A549 (cell line): Measurements from ENCODE around the gene MLLT10. TPM values are rescaled to one million over a fixed set of nuclear protein-coding genes. Genes with fewer than 3 reads are reported as not detected.
A peak's percentile ranks its signal among the peaks of the same experiment; 100 is the strongest.

Source experiments
- ATAC-seq, 2 experiments: fragments of 200-7000 bp in 1 of 2; fragments of >200 bp in 1 of 2; cut with Nextera tagmentation in 1 of 2; cut with Tn5 transposase in 1 of 2; 3 replicates each; pipeline versions ENCODE4 v1.8.0 to v1.9.1; 2018 to 2020; ENCODE audit warnings: mild to moderate bottlenecking in 1 of 2, moderate library complexity in 1 of 2
- CTCF ChIA-PET: fragments of 300-600 bp; sonication (Branson Sonifier 250); formaldehyde crosslinking; extraction: SDS; loops from one replicate; lab custom pipeline; 2021; ENCODE audit warnings: antibody characterized with exemption, inconsistent platforms; lab: Yijun Ruan, JAX
- POLR2A ChIA-PET: fragments of 350-600 bp; formaldehyde crosslinking; extraction: SDS; loops from one replicate; lab custom pipeline; 2021; ENCODE audit warnings: antibody characterized with exemption, inconsistent platforms; lab: Yijun Ruan, JAX
- DNase-seq, 2 experiments: peaks; one replicate each; pipeline versions ENCODE4 v3.0.0 to v3.0.0-alpha.2; 2011 to 2016; ENCODE audit warnings: low read depth in 1 of 2, low spot score in 1 of 2
- FAIRE-seq: peaks from 2 replicates; lab custom pipeline; 2011; peaks lifted over from hg19 to GRCh38; lab: Jason Lieb, UNC
- H3K27ac ChIP-seq, 2 experiments: fragments of >200 bp; sonication (Bioruptor Twin); formaldehyde crosslinking; 3 replicates each; pipeline ENCODE4 v1.5.1; 2016 to 2017
- H3K4me1 ChIP-seq: fragments of >200 bp; sonication (Bioruptor Twin); formaldehyde crosslinking; 3 replicates; pipeline ENCODE4 v1.6.1; 2016
- H3K4me2 ChIP-seq: fragments of >200 bp; sonication (Bioruptor Twin); formaldehyde crosslinking; 3 replicates; pipeline ENCODE4 v1.6.1; 2016
- H3K4me3 ChIP-seq: fragments of >200 bp; sonication (Bioruptor Twin); formaldehyde crosslinking; 3 replicates; pipeline ENCODE4 v1.5.1; 2016
- H3K9me3 ChIP-seq: fragments of >200 bp; sonication (Bioruptor Twin); formaldehyde crosslinking; 3 replicates; pipeline ENCODE4 v1.6.1; 2016
- BCL3 ChIP-seq: fragments of >200 bp; sonication (Bioruptor Twin); formaldehyde crosslinking; IDR thresholded peaks from 3 replicates; pipeline ENCODE4 v1.6.1; 2016
- BHLHE40 ChIP-seq: IDR thresholded peaks from 2 replicates; pipeline ENCODE4 v1.6.1; 2012; ENCODE audit warnings: low read depth, low read length, inconsistent platforms
- CBX8 ChIP-seq: fragments of 200-600 bp; sonication (generic); IDR thresholded peaks from 2 replicates; pipeline ENCODE4 v1.6.1; 2016
- CEBPB ChIP-seq, 2 experiments: fragments of >200 bp in 1 of 2; sonication (Bioruptor Twin) in 1 of 2; formaldehyde crosslinking in 1 of 2; IDR thresholded peaks; 2 replicates each; pipeline ENCODE4 v1.6.1; 2012 to 2016
- EHF ChIP-seq: fragments of 250-450 bp; sonication (Bioruptor Pico); IDR thresholded peaks from 2 replicates; pipeline ENCODE4 v1.5.0; 2020; ENCODE audit warnings: mild to moderate bottlenecking
- EHMT2 ChIP-seq: fragments of 200-600 bp; sonication (generic); IDR thresholded peaks from 2 replicates; pipeline ENCODE4 v1.6.1; 2016; ENCODE audit warnings: antibody characterized with exemption, low read depth, mild to moderate bottlenecking, moderate library complexity
- ELK1 ChIP-seq: fragments of 150-350 bp; IDR thresholded peaks from 2 replicates; pipeline ENCODE4 v1.6.1; 2014; ENCODE audit warnings: low read depth, mild to moderate bottlenecking, low read length
- ESRRA ChIP-seq: fragments of 150-350 bp; IDR thresholded peaks from 2 replicates; pipeline ENCODE4 v1.6.1; 2014; ENCODE audit warnings: mild to moderate bottlenecking, low read length, borderline replicate concordance
- FOSB ChIP-seq: fragments of 250-450 bp; sonication (Bioruptor Pico); IDR thresholded peaks from 2 replicates; pipeline ENCODE4 v1.5.0; 2020; ENCODE audit warnings: mild to moderate bottlenecking, moderate library complexity
- GATA3 ChIP-seq: IDR thresholded peaks from 2 replicates; pipeline ENCODE4 v1.6.1; 2012; ENCODE audit warnings: borderline replicate concordance
- HES2 ChIP-seq: fragments of >200 bp; sonication (Bioruptor Twin); formaldehyde crosslinking; IDR thresholded peaks from 2 replicates; pipeline ENCODE4 v1.6.1; 2016
- HOXA7 ChIP-seq: fragments of 250-450 bp; sonication (Bioruptor Pico); IDR thresholded peaks from 2 replicates; pipeline ENCODE4 v1.5.0; 2020; ENCODE audit warnings: mild to moderate bottlenecking, moderate library complexity
- HOXB13 ChIP-seq: fragments of 250-450 bp; sonication (Bioruptor Pico); IDR thresholded peaks from 2 replicates; pipeline ENCODE4 v1.5.0; 2020; ENCODE audit warnings: low read depth, mild to moderate bottlenecking, moderate library complexity
- JUN ChIP-seq, 2 experiments: fragments of >200 bp; sonication (Bioruptor Twin); formaldehyde crosslinking; IDR thresholded peaks; 2 replicates in 1 of 2; 3 replicates in 1 of 2; pipeline ENCODE4 v1.6.1; 2016 to 2017
- JUNB ChIP-seq: fragments of >200 bp; sonication (Bioruptor Twin); formaldehyde crosslinking; IDR thresholded peaks from 2 replicates; pipeline ENCODE4 v1.6.1; 2016
- MAX ChIP-seq: IDR thresholded peaks from 2 replicates; pipeline ENCODE4 v1.6.1; 2012
- MAZ ChIP-seq: fragments of 150-350 bp; IDR thresholded peaks from 2 replicates; pipeline ENCODE4 v1.6.1; 2014; ENCODE audit warnings: antibody characterized with exemption, low read depth, low read length, borderline replicate concordance
- NFE2L2 ChIP-seq: fragments of 150-350 bp; conservative IDR thresholded peaks from 2 replicates; pipeline ENCODE4 v1.6.1; 2014; ENCODE audit warnings: low read length
- RAD21 ChIP-seq, 2 experiments: fragments of >200 bp in 1 of 2; sonication (Bioruptor Twin) in 1 of 2; formaldehyde crosslinking in 1 of 2; IDR thresholded peaks in 1 of 2; conservative IDR thresholded peaks in 1 of 2; 2 replicates in 1 of 2; 3 replicates in 1 of 2; pipeline ENCODE4 v1.6.1; 2012 to 2018; ENCODE audit warnings: inconsistent platforms in 1 of 2
- RARB ChIP-seq: fragments of 250-450 bp; sonication (Bioruptor Pico); IDR thresholded peaks from 2 replicates; pipeline ENCODE4 v1.8.0; 2021; ENCODE audit warnings: mild to moderate bottlenecking, moderate library complexity
- RNF2 ChIP-seq: fragments of 200-600 bp; sonication (generic); IDR thresholded peaks from 2 replicates; pipeline ENCODE4 v1.6.1; 2016; ENCODE audit warnings: low read depth, mild to moderate bottlenecking, antibody characterized with exemption, moderate library complexity, borderline replicate concordance
- SMC3 ChIP-seq: fragments of >200 bp; sonication (Bioruptor Twin); formaldehyde crosslinking; IDR thresholded peaks from 3 replicates; pipeline ENCODE4 v1.6.1; 2018; ENCODE audit warnings: inconsistent platforms
- SREBF2 ChIP-seq: fragments of 450-650 bp; IDR thresholded peaks from 2 replicates; pipeline ENCODE4 v1.6.1; 2014; ENCODE audit warnings: mild to moderate bottlenecking, moderate library complexity
- USF2 ChIP-seq: fragments of 450-650 bp; IDR thresholded peaks from 2 replicates; pipeline ENCODE4 v1.6.1; 2014; ENCODE audit warnings: antibody characterized with exemption
- ZC3H11A ChIP-seq: fragments of 450-650 bp; IDR thresholded peaks from 2 replicates; pipeline ENCODE4 v1.6.1; 2014; ENCODE audit warnings: antibody characterized with exemption, mild to moderate bottlenecking
- ZFP36 ChIP-seq: fragments of 450-650 bp; IDR thresholded peaks from 2 replicates; pipeline ENCODE4 v1.6.1; 2014; ENCODE audit warnings: borderline replicate concordance; ENCODE audit not compliant: partially characterized antibody
- ZNF302 ChIP-seq: fragments of 250-450 bp; sonication (Bioruptor Pico); IDR thresholded peaks from 2 replicates; pipeline ENCODE4 v1.9.0; 2021; ENCODE audit warnings: inconsistent platforms, mild to moderate bottlenecking, moderate library complexity
- WGBS: methylation state at CpG from one replicate; pipeline ENCODE4 v1.1.6; 2017; ENCODE audit errors: missing lambda C conversion rate; 5-methylcytosine and 5-hydroxymethylcytosine counted together
- polyA plus RNA-seq, 4 experiments: library from polyadenylated mRNA; depleted of rRNA in 3 of 4; stranded (reverse); fragments of >200 nt; fragmentation: RNase III in 1 of 4; extraction: RNeasy Plus Mini Kit Qiagen cat#74134 plus additional on column Dnase treatment in 1 of 4; gene quantifications; 2 replicates in 3 of 4; 3 replicates in 1 of 4; pipeline ENCODE4 v1.2.3, GENCODE V29; 2011 to 2017

MLLT10 gene
- polyA plus RNA-seq, 2 of the 4 experiments (the other 2 are of a cell fraction): 41.7 to 54.1 TPM

GRCh38 chr10:21724687-21725367 lies 190.8 kb downstream of the MLLT10 start:
- CTCF ChIA-PET: interaction anchor here (0.8 to 5.9 kb wide), 4 partner anchors 8 to 554 kb away, joined by 3 to 34 read pairs (median 10); no protein-coding TSS in a partner anchor
- POLR2A ChIA-PET: interaction anchor here (0.6 to 1.7 kb wide), 4 partner anchors 117 to 229 kb away, joined by 3 to 9 read pairs (median 4); partner anchors contain the start of gene MLLT10

GRCh38 chr10:21726601-21727225 lies 192.7 kb downstream of the MLLT10 start:
- CTCF ChIA-PET: interaction anchor here (2.7 to 8.7 kb wide), 2 partner anchors 231 kb away, joined by 13 to 63 read pairs; no protein-coding TSS in a partner anchor

More at GRCh38 chr10:21724687-21725367, 190.8 kb downstream of the MLLT10 start:
- Histone ChIP-seq H3K4me1 (peaks cover 83% of the 10 kb centered on the region), H3K4me2 (peak overlapping the region; percentile 51), H3K4me3 (no peak overlapping the region), H3K9me3 (no peaks in the 10 kb centered on the region), H3K27ac (peak overlapping the region in 1 of 2 experiments; percentile 0; a peak in 1 of 6 replicates)
- 7% methylated on average over 4 of the region's 4 CpGs for WGBS
- ATAC-seq: peak; percentile 77 to 81
- FAIRE-seq: peak; percentile 96
- TF ChIP-seq BCL3 (0 out of 3 replicates have a peak, but pooled peaks have one; percentile 42), CBX8 (no peak), ZFP36 (peak; percentile 34), BHLHE40 (no peak), USF2 (no peak), GATA3 (peak; percentile 52; the same call in 1 of the 2 replicates), HOXA7 (peak; percentile 48; the same call in 1 of the 2 replicates), ZNF302 (CRISPR knock-in tag) (no peak), RARB (CRISPR knock-in tag) (no peak), EHMT2 (no peak), CEBPB (IDR thresholded peaks at IDR 0.05) (peak; percentile 98 to 99), JUN (IDR thresholded peaks at IDR 0.05) (0 out of 5 replicates have a peak, but pooled peaks of 1 of the 2 experiments have one; percentile 39), HES2 (peak; percentile 53; the same call in 1 of the 2 replicates), RAD21 (conservative IDR thresholded peaks at IDR 0.05 in 1 of 2, IDR thresholded peaks at IDR 0.05 in 1 of 2) (no peak; a peak in 1 of 5 replicates), ZC3H11A (no peak), ESRRA (no peak), MAX (peak; percentile 34; the same call in 1 of the 2 replicates)
- peak; percentile 49 to 94 for DNase-seq

More at GRCh38 chr10:21726601-21727225, 192.7 kb downstream of the MLLT10 start:
- no peaks in the 10 kb centered on the region for H3K9me3 ChIP-seq
- H3K4me3 ChIP-seq: no peak overlapping the region
- peaks cover 70% of the 10 kb centered on the region for H3K4me1 ChIP-seq
- peak; percentile 7 for FAIRE-seq
- WGBS: 54% methylated on average over 3 of the region's 3 CpGs
- H3K4me2 ChIP-seq: peak overlapping the region; percentile 68
- TF ChIP-seq BCL3 (no peak), JUNB (no peak), HOXB13 (CRISPR knock-in tag) (no peak), ESRRA (no peak), EHMT2 (no peak), NFE2L2 (no peak), FOSB (CRISPR knock-in tag) (no peak), ZFP36 (no peak), HOXA7 (no peak), MAZ (no peak), EHF (CRISPR knock-in tag) (no peak), SMC3 (no peak), ELK1 (no peak), RNF2 (no peak), SREBF2 (no peak)
- TF ChIP-seq, all 56 proteins: peak for 0
- POLR2A ChIA-PET: interaction anchor here (1.0 kb wide), 1 partner anchor 201 kb away, joined by 3 read pairs; no protein-coding TSS in a partner anchor
- no peak overlapping the region for H3K27ac ChIP-seq
- DNase-seq (peak in 1 of 2 experiments; percentile 25), ATAC-seq (peak in 1 of 2 experiments; percentile 23; a peak in 3 of 6 replicates)
